CD4-positive, CD25-positive, alpha-beta regulatory T cell (primary cell): ENCODE measurements around the gene LMNB1. TPM values are rescaled to one million over a fixed set of nuclear protein-coding genes. Genes with fewer than 3 reads are reported as not detected.
"Not testable (repeated sequence)": the region's sequence is repeated elsewhere in the genome, so short reads cannot be mapped to it uniquely, and the experiment has no call there.

Experiments used
- ATAC-seq, 2 donors: fragments of 150-1000 bp; cut with Tn5 transposase; one replicate each; pipeline ENCODE4 v1.10.0; 2021; ENCODE audit warnings: low read depth in 2 of 2, moderate number of reproducible peaks in 2 of 2, moderate library complexity in 1 of 2
- DNase-seq, 3 donors: peaks; one replicate each; pipeline versions ENCODE4 v3.0.0 to v3.0.0-alpha.2; 2012 to 2022; ENCODE audit warnings: mixed read lengths in 1 of 3
- H3K27ac ChIP-seq: one replicate; pipeline ENCODE4 v1.7.0; 2013; ENCODE audit warnings: mild to moderate bottlenecking, low read length; ENCODE audit not compliant: insufficient read depth, poor library complexity, severe bottlenecking
- H3K27me3 ChIP-seq: one replicate; pipeline ENCODE4 v1.7.0; 2013; ENCODE audit warnings: low read length; ENCODE audit not compliant: control insufficient read depth, insufficient read depth
- H3K36me3 ChIP-seq: one replicate; pipeline ENCODE4 v1.7.0; 2013; ENCODE audit warnings: mild to moderate bottlenecking, low read length, moderate library complexity; ENCODE audit not compliant: control insufficient read depth, insufficient read depth
- H3K4me1 ChIP-seq: 2 replicates; pipeline ENCODE4 v1.7.0; 2013; ENCODE audit warnings: mild to moderate bottlenecking, low read length; ENCODE audit not compliant: insufficient read depth, control insufficient read depth, poor library complexity, severe bottlenecking
- H3K4me3 ChIP-seq: one replicate; pipeline ENCODE4 v1.7.0; 2013; ENCODE audit warnings: low read depth, mild to moderate bottlenecking, low read length, moderate library complexity
- H3K9me3 ChIP-seq, 2 experiments: 1 replicate in 1 of 2; 2 replicates in 1 of 2; pipeline ENCODE4 v1.7.0; 2013; ENCODE audit warnings: low read length in 2 of 2, mild to moderate bottlenecking in 1 of 2, moderate library complexity in 1 of 2; ENCODE audit not compliant: control insufficient read depth in 2 of 2
- H3K27ac Mint-ChIP-seq, 3 donors: one replicate each; pipeline ENCODE4 v1.8.0; 2020 to 2022; ENCODE audit warnings: mild to moderate bottlenecking in 3 of 3, mixed read lengths in 3 of 3, moderate library complexity in 2 of 3
- H3K27me3 Mint-ChIP-seq: one replicate; pipeline ENCODE4 v1.8.0; 2022; ENCODE audit warnings: mild to moderate bottlenecking, mixed read lengths
- H3K36me3 Mint-ChIP-seq: one replicate; pipeline ENCODE4 v1.8.0; 2020; ENCODE audit warnings: mixed read lengths
- H3K4me1 Mint-ChIP-seq, 4 donors: one replicate each; pipeline ENCODE4 v1.8.0; 2020 to 2022; ENCODE audit warnings: mixed read lengths in 4 of 4, mild to moderate bottlenecking in 1 of 4
- H3K4me3 Mint-ChIP-seq, 4 donors: one replicate each; pipeline ENCODE4 v1.8.0; 2020 to 2022; ENCODE audit warnings: mild to moderate bottlenecking in 4 of 4, mixed read lengths in 4 of 4, moderate library complexity in 3 of 4
- H3K9me3 Mint-ChIP-seq, 7 donors: one replicate each; pipeline ENCODE4 v1.8.0; 2020 to 2022; ENCODE audit warnings: mixed read lengths in 7 of 7, mild to moderate bottlenecking in 3 of 7, moderate library complexity in 2 of 7
- polyA plus RNA-seq, 4 donors: library from polyadenylated mRNA; unstranded; fragments of 300-500 nt; fragmentation: Illumina TruSeq; gene quantifications; one replicate each; pipeline ENCODE4 v1.2.3, GENCODE V29; 2021
- total RNA-seq: library from RNA; stranded (reverse); gene quantifications from one replicate; pipeline ENCODE4 v1.2.3, GENCODE V29; 2022

LMNB1 gene, protein sequence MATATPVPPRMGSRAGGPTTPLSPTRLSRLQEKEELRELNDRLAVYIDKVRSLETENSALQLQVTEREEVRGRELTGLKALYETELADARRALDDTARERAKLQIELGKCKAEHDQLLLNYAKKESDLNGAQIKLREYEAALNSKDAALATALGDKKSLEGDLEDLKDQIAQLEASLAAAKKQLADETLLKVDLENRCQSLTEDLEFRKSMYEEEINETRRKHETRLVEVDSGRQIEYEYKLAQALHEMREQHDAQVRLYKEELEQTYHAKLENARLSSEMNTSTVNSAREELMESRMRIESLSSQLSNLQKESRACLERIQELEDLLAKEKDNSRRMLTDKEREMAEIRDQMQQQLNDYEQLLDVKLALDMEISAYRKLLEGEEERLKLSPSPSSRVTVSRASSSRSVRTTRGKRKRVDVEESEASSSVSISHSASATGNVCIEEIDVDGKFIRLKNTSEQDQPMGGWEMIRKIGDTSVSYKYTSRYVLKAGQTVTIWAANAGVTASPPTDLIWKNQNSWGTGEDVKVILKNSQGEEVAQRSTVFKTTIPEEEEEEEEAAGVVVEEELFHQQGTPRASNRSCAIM
- 52.5 TPM for total RNA-seq
- polyA plus RNA-seq: 10 to 100 TPM; 11.5 to 21.9 (median 17.3) TPM

DNA sequence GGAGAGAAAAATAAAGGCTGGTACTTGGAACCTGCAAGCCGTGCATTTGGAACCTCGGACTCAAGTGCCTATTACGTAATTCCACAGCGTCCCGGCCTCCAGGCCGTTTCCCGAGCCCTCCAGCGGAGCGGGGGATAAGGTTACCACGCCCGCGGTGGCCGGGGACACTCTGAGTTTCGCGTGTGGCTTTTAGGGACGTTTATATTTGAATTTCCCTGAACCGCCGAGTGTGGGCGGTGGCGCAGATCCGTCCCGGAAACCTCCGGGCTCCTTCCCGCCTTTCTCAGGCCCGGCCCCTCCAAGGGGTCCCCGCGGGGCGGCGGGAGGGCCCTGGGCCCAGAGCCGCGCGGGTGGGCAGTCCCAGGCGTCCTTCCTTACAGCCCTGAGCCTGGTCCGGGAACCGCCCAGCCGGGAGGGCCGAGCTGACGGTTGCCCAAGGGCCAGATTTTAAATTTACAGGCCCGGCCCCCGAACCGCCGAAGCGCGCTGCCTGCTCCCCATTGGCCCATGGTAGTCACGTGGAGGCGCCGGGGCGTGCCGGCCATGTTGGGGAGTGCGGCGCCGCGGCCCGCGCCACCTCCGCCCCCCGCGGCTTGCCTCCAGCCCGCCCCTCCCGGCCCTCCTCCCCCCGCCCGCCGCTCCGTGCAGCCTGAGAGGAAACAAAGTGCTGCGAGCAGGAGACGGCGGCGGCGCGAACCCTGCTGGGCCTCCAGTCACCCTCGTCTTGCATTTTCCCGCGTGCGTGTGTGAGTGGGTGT, at the start of gene LMNB1:
Gene LMNB1 (plus strand): TSS at position 638 of the 758 bp plus-strand sequence. CDS start 373 bp downstream, outside the sequence.
- ATAC-seq (peak; percentile 77), DNase-seq (peak; percentile 89 to 97 (median 94))
- H3K27me3 Mint-ChIP-seq: peaks cover 4% of the 10 kb centered on the region
- Histone ChIP-seq H3K4me1 (peaks cover 31% of the 10 kb centered on the region), H3K27ac (peak within 1 kb of the TSS; percentile 95), H3K4me3 (peak within 1 kb of the TSS; percentile 92), H3K36me3 (no peaks in the 10 kb centered on the region), H3K9me3 (no peaks in the 10 kb centered on the region), H3K27me3 (no peaks in the 10 kb centered on the region)
- peaks cover 0 to 2% (median 0%) of the 10 kb centered on the region in 7 donors for H3K9me3 Mint-ChIP-seq
- peak within 1 kb of the TSS; percentile 91 to 98 (median 96) for H3K4me3 Mint-ChIP-seq
- H3K4me1 Mint-ChIP-seq: peaks cover 15 to 40% (median 19%) of the 10 kb centered on the region in 4 donors
- H3K36me3 Mint-ChIP-seq: no peaks in the 10 kb centered on the region
- H3K27ac Mint-ChIP-seq: peak within 1 kb of the TSS; percentile 98

DNA sequence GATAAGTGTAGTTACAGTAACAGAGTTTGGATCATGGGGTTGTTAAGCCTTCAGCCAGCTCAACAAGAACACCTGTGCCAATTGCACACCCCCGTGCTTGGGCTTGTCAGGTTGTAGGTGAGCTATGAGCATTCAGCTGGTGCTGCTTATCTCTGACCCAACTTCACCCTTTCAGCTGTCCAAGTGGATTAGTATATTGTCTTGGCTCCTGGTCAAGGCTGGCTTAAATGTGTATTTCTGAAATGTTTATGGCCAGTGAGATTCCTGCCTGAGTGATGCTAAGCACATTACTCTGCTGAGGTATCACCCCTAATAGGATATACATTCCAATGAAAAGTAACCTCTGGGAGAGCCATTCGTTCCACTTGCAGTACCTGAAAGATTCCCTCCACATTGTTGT, 44.2 kb upstream of the LMNB1 start:
- ATAC-seq (no peak), DNase-seq (no peak)
- H3K36me3 ChIP-seq: no peaks in the 10 kb centered on the region
- no peak overlapping the region for H3K4me3 ChIP-seq
- H3K27me3 ChIP-seq: no peaks in the 10 kb centered on the region
- H3K4me1 ChIP-seq: peaks cover 7% of the 10 kb centered on the region
- H3K27me3 Mint-ChIP-seq: peaks cover 4% of the 10 kb centered on the region
- H3K4me3 Mint-ChIP-seq: no peak overlapping the region
- no peak overlapping the region for H3K27ac ChIP-seq
- no peaks in the 10 kb centered on the region for H3K9me3 ChIP-seq
- no peak overlapping the region for H3K27ac Mint-ChIP-seq
- peaks cover 0 to 3% (median 0%) of the 10 kb centered on the region in 7 donors for H3K9me3 Mint-ChIP-seq
- H3K36me3 Mint-ChIP-seq: no peaks in the 10 kb centered on the region
- peaks cover 7 to 21% (median 12%) of the 10 kb centered on the region in 4 donors for H3K4me1 Mint-ChIP-seq

DNA sequence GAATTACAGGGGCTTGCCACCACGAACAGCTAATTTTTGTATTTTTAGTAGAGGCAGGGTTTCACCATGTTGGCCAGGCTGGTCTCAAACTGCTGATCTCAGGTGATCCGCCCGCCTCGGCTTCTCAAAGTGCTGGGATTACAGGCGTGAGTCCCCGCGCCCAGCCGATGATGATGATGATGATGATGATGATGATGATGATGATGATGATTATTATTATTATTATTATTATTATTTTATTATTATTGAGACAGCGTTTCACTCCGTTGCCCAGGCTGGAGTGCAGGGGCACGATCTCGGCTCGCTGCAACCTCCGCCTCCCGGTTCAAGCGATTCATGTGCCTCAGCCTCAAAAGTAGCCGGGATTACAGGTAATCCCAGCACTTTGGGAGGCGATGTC, 42.4 kb upstream of the LMNB1 start:
- DNase-seq, H3K4me1 ChIP-seq, H3K36me3 Mint-ChIP-seq, H3K27ac ChIP-seq, H3K4me3 ChIP-seq, H3K27me3 ChIP-seq, H3K9me3 ChIP-seq, ATAC-seq, H3K4me3 Mint-ChIP-seq, H3K27me3 Mint-ChIP-seq, H3K36me3 ChIP-seq, H3K9me3 Mint-ChIP-seq, H3K27ac Mint-ChIP-seq: not testable (repeated sequence)
- peaks cover 7 to 21% (median 12%) of the 10 kb centered on the region in 4 donors for H3K4me1 Mint-ChIP-seq

DNA sequence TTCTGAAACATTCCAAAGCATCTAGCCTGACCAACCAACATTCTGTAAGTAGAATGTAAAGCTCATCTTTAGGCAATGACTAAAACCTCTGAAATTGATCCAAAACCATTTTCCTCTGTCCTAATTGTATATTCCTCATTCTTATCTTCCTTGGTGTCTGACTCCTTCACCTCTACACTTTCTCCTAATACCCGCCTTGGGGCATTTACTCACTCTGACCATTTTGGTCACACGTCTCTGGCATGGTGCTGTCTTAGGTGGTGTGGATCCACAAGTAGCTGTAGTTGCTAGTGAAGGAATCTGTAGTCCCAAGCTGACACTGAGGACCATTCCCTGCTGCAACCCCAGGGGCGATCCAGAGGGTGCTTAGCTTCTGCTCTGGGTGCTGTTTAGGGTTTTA, 40.8 kb upstream of the LMNB1 start:
- Mint-ChIP-seq H3K27ac (no peak overlapping the region), H3K4me3 (no peak overlapping the region), H3K27me3 (peaks cover 9% of the 10 kb centered on the region), H3K36me3 (no peaks in the 10 kb centered on the region), H3K9me3 (no peaks in the 10 kb centered on the region), H3K4me1 (peaks cover under 1 to 8% (median 3%) of the 10 kb centered on the region in 4 donors)
- H3K4me1 ChIP-seq: no peaks in the 10 kb centered on the region
- no peaks in the 10 kb centered on the region for H3K27me3 ChIP-seq
- H3K4me3 ChIP-seq: no peak overlapping the region
- DNase-seq (no peak), ATAC-seq (no peak)
- no peak overlapping the region for H3K27ac ChIP-seq
- no peaks in the 10 kb centered on the region for H3K36me3 ChIP-seq
- H3K9me3 ChIP-seq: no peaks in the 10 kb centered on the region

DNA sequence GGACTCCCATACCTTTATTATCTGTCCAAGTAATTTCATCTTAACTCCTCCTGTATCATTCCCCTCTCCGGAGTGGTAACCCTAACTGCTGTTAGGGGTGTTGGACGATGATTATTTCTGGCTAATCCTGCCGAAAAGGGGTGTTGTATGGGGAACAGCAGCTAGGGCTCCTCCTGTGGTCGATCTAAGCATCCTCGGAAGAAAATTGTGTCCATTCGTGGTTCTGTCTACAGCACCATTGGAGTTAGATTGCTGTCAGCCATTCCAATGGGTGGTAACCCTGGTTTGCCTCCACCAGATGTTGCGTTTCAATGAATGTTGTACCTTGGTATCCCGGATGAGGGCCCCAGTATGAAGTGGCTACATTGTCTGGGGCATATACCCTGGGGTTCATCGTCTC, 35.6 kb upstream of the LMNB1 start:
- ATAC-seq (no peak), DNase-seq (no peak)
- Histone ChIP-seq H3K4me3 (no peak overlapping the region), H3K4me1 (no peaks in the 10 kb centered on the region), H3K36me3 (no peaks in the 10 kb centered on the region), H3K27ac (no peak overlapping the region), H3K9me3 (no peaks in the 10 kb centered on the region), H3K27me3 (no peaks in the 10 kb centered on the region)
- Mint-ChIP-seq H3K36me3 (no peaks in the 10 kb centered on the region), H3K27ac (peak overlapping the region in 1 of 3 donors; percentile 47), H3K4me3 (no peak overlapping the region), H3K27me3 (peaks cover 9% of the 10 kb centered on the region), H3K9me3 (peaks cover 0 to 2% (median 0%) of the 10 kb centered on the region in 7 donors), H3K4me1 (peaks cover 0 to 3% (median 0%) of the 10 kb centered on the region in 4 donors)

DNA sequence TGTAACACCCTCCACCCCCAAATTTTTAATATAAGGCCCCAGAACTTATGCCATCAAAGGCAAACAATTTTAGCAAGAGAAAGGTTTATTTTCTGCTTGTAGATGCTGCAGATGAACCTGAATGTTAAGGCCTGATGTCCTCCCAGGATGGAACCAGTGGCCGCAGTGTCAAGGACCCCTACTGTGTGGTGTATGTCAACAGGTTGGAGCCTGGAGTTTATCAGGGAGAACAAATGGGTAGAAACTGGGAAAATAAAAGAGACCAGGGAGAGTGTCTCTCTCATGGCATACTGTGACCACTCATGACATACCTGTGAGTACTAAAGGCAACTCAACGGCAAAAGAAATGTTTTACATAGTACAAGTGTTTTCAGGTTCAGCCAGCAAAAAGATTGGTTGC, 34.5 kb upstream of the LMNB1 start:
- H3K4me1 Mint-ChIP-seq: peaks cover under 1 to 3% (median 2%) of the 10 kb centered on the region in 4 donors
- H3K9me3 ChIP-seq: no peaks in the 10 kb centered on the region
- H3K27me3 Mint-ChIP-seq: peaks cover 5% of the 10 kb centered on the region
- H3K27ac Mint-ChIP-seq: no peak overlapping the region
- ATAC-seq (no peak), DNase-seq (no peak)
- no peak overlapping the region for H3K4me3 Mint-ChIP-seq
- H3K4me1 ChIP-seq: no peaks in the 10 kb centered on the region
- H3K36me3 Mint-ChIP-seq: no peaks in the 10 kb centered on the region
- no peak overlapping the region for H3K27ac ChIP-seq
- H3K9me3 Mint-ChIP-seq: peaks cover 0 to 2% (median 0%) of the 10 kb centered on the region in 7 donors
- no peaks in the 10 kb centered on the region for H3K36me3 ChIP-seq
- H3K27me3 ChIP-seq: no peaks in the 10 kb centered on the region
- H3K4me3 ChIP-seq: no peak overlapping the region

DNA sequence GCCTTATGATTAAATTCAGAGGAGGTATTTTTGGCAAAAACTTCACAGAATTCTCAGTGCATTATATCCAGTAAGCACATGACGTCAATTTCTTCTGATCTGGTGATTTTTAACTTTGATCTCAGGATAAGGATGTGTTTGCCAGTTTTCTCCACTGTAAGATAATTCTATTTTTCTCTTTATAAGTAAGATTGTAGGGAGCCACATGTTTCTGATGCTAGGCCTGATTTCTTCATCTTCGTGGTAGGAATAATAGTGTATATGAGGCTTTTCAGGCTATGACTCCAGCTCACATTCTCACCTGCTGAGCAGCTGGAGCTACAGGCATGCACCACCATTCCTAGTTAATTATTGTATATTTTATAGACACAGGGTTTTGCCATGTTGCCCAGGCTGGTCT, 32.1 kb upstream of the LMNB1 start:
- Histone ChIP-seq H3K36me3 (no peaks in the 10 kb centered on the region), H3K4me3 (no peak overlapping the region), H3K9me3 (no peaks in the 10 kb centered on the region), H3K27me3 (no peaks in the 10 kb centered on the region), H3K27ac (no peak overlapping the region), H3K4me1 (peaks cover 15% of the 10 kb centered on the region)
- no peak overlapping the region for H3K4me3 Mint-ChIP-seq
- H3K9me3 Mint-ChIP-seq: peaks cover 0 to 2% (median 0%) of the 10 kb centered on the region in 7 donors
- no peaks in the 10 kb centered on the region for H3K36me3 Mint-ChIP-seq
- no peaks in the 10 kb centered on the region for H3K27me3 Mint-ChIP-seq
- peaks cover 7 to 16% (median 11%) of the 10 kb centered on the region in 4 donors for H3K4me1 Mint-ChIP-seq
- no peak for DNase-seq
- no peak overlapping the region for H3K27ac Mint-ChIP-seq
- no peak for ATAC-seq
